NCI-H1105 (cell line): ENCODE results near the gene RDM1.
"Not testable (repeated sequence)": the region's sequence is repeated elsewhere in the genome, so short reads cannot be mapped to it uniquely, and the experiment has no call there.

Experiments used
- DNase-seq: peaks from one replicate; lab custom pipeline; 2025; lab: John Stamatoyannopoulos, UW

The RDM1 gene

GRCh38 chr17:35930211-35931065, at the start of gene RDM1:
TSS of gene RDM1 (minus strand) at chr17:35930773. CDS start at chr17:35930727, 46 bp downstream.
- peak; percentile 81 for DNase-seq

GRCh38 chr17:35978346-35978745, 47.8 kb upstream of the RDM1 start:
- DNase-seq, result no peak

GRCh38 chr17:35977509-35977908, 46.9 kb upstream of the RDM1 start:
- DNase-seq, result no peak

- DNase-seq, result no peak
Measured at GRCh38 chr17:35973333-35974260, 43.0 kb upstream of the RDM1 start.

- DNase-seq, result no peak
Measured at GRCh38 chr17:35972945-35973332, 42.4 kb upstream of the RDM1 start.

GRCh38 chr17:35972535-35972934, 42.0 kb upstream of the RDM1 start:
- DNase-seq, result no peak

GRCh38 chr17:35972066-35972465, 41.5 kb upstream of the RDM1 start:
- no peak for DNase-seq

GRCh38 chr17:35969558-35970380, 39.2 kb upstream of the RDM1 start:
- DNase-seq, result peak; percentile 65

- no peak for DNase-seq
Measured at GRCh38 chr17:35968520-35969054, 38.0 kb upstream of the RDM1 start.

GRCh38 chr17:35965272-35965671, 34.7 kb upstream of the RDM1 start:
- DNase-seq, result no peak

GRCh38 chr17:35963663-35964062, 33.1 kb upstream of the RDM1 start:
- no peak for DNase-seq

- no peak for DNase-seq
Measured at GRCh38 chr17:35953720-35954119, 23.1 kb upstream of the RDM1 start.

- no peak for DNase-seq
Measured at GRCh38 chr17:35949401-35949800, 18.8 kb upstream of the RDM1 start.

GRCh38 chr17:35948092-35948491, 17.5 kb upstream of the RDM1 start:
- DNase-seq, result no peak

- peak; percentile 48 for DNase-seq
Measured at GRCh38 chr17:35947156-35947585, 16.6 kb upstream of the RDM1 start.

GRCh38 chr17:35944151-35944550, 13.6 kb upstream of the RDM1 start:
- DNase-seq, result no peak

GRCh38 chr17:35943537-35943936, 13.0 kb upstream of the RDM1 start, which contains the start of gene LYZL6:
TSS of gene LYZL6 (minus strand) at chr17:35943713. CDS start at chr17:35939356, 4,357 bp downstream.
- DNase-seq, result no peak

- DNase-seq, result peak; percentile 16
Measured at GRCh38 chr17:35942588-35943186, 12.1 kb upstream of the RDM1 start.

GRCh38 chr17:35938492-35938891, 7.9 kb upstream of the RDM1 start:
- not testable (repeated sequence) for DNase-seq

- DNase-seq, result no peak
Measured at GRCh38 chr17:35936063-35936462, 5.5 kb upstream of the RDM1 start.

GRCh38 chr17:35934760-35935159, 4.2 kb upstream of the RDM1 start:
- no peak for DNase-seq
